Left lung (tissue), 10 donors: ENCODE data around the gene NDUFA9. TPM values are rescaled to one million over a fixed set of nuclear protein-coding genes. Genes with fewer than 3 reads are reported as not detected.

Source experiments
- ATAC-seq: fragments of 200-7000 bp; cut with Tn5 transposase; one replicate; pipeline ENCODE4 v1.9.1; 2020; ENCODE audit warnings: moderate library complexity
- DNase-seq, 4 donors: peaks; one replicate each; pipeline ENCODE4 v3.0.0-alpha.2; 2013 to 2020
- H3K27ac ChIP-seq, 2 donors: fragments of 200-600 bp; sonication (generic) in 1 of 2; one replicate each; pipeline versions ENCODE4 v1.5.0 to v1.8.0; 2020 to 2021
- H3K27me3 ChIP-seq, 2 donors: fragments of 200-600 bp; sonication (generic) in 1 of 2; one replicate each; pipeline versions ENCODE4 v1.5.0 to v1.8.0; 2020 to 2021
- H3K36me3 ChIP-seq, 2 donors: fragments of 200-600 bp; sonication (generic) in 1 of 2; one replicate each; pipeline versions ENCODE4 v1.5.0 to v1.8.0; 2020 to 2021
- H3K4me1 ChIP-seq, 2 donors: fragments of 200-600 bp; one replicate each; pipeline ENCODE4 v1.8.0; 2021
- H3K4me3 ChIP-seq, 2 donors: fragments of 200-600 bp; sonication (generic) in 1 of 2; one replicate each; pipeline versions ENCODE4 v1.5.0 to v1.8.0; 2020 to 2021; ENCODE audit warnings: mild to moderate bottlenecking in 1 of 2
- H3K9me3 ChIP-seq, 2 donors: fragments of 200-600 bp; sonication (generic) in 1 of 2; one replicate each; pipeline versions ENCODE4 v1.5.0 to v1.8.0; 2020 to 2021
- CTCF ChIP-seq, 2 donors: fragments of 200-600 bp; sonication (generic) in 1 of 2; IDR thresholded peaks; one replicate each; pipeline versions ENCODE4 v1.5.0 to v1.8.0; 2021; ENCODE audit warnings: antibody characterized with exemption in 2 of 2
- intact Hi-C, 2 donors: fragments of 100-400 bp; cut with DNase I; formaldehyde crosslinking; loops; one replicate each; pipeline versions ENCODE4 v1.11.2 to v1.14.2; 2022
- polyA plus RNA-seq, 6 donors: library from polyadenylated mRNA; unstranded; fragments of 120-200 nt; gene quantifications; one replicate each; pipeline ENCODE4 v1.2.1, GENCODE V29; 2013; ENCODE audit not compliant: insufficient read length in 6 of 6
- total RNA-seq, 2 donors: library from RNA; stranded (reverse); fragmentation: NEBNext Ultra II Directional; extraction: Animal tissue kit (Norgen Biotek cat#: 25700); gene quantifications; one replicate each; pipeline ENCODE4 v1.2.1, GENCODE V29; 2021
- donor health status: DM: no; HTN: yes; CAD: no.
- donor health status: DM: no; HTN: no; CAD: no.

NDUFA9 gene
- total and polyA plus RNA-seq, 8 donors = 77.9 to 106 (median 91.0) TPM

GRCh38 chr12:4648104-4648500 is 812 bp upstream of the NDUFA9 start:
- intact Hi-C loops = no loop called here
- ATAC-seq = peak; percentile 41
- no peaks in the 10 kb centered on the region for H3K36me3 ChIP-seq
- peak overlapping the region; percentile 71 to 73 for H3K4me3 ChIP-seq
- H3K27me3 ChIP-seq = no peaks in the 10 kb centered on the region
- TF ChIP-seq CTCF (IDR thresholded peaks at IDR 0.05) = no peak
- H3K27ac ChIP-seq = peak overlapping the region; percentile 83 to 89
- no peaks in the 10 kb centered on the region for H3K9me3 ChIP-seq
- DNase-seq = no peak
- peaks cover 14 to 39% of the 10 kb centered on the region in 2 donors for H3K4me1 ChIP-seq

GRCh38 chr12:4649358-4649661 is 396 bp downstream of the NDUFA9 start:
- intact Hi-C loops = no loop called here

GRCh38 chr12:4653257-4653656 is 4.3 kb downstream of the NDUFA9 start:
- Histone ChIP-seq H3K9me3 (no peaks in the 10 kb centered on the region), H3K4me1 (peaks cover 9 to 38% of the 10 kb centered on the region in 2 donors), H3K4me3 (no peak overlapping the region), H3K27ac (no peak overlapping the region), H3K36me3 (peaks cover 0 to 41% of the 10 kb centered on the region in 2 donors), H3K27me3 (no peaks in the 10 kb centered on the region)
- intact Hi-C loops = no loop called here
- ATAC-seq (no peak), DNase-seq (no peak)
- TF ChIP-seq CTCF (IDR thresholded peaks at IDR 0.05) = no peak

More at GRCh38 chr12:4649358-4649661, 396 bp downstream of the NDUFA9 start:
- Histone ChIP-seq H3K4me1 (peaks cover 14 to 46% of the 10 kb centered on the region in 2 donors), H3K4me3 (peak overlapping the region; percentile 71 to 73), H3K9me3 (no peaks in the 10 kb centered on the region), H3K27ac (peak overlapping the region; percentile 83 to 89), H3K27me3 (no peaks in the 10 kb centered on the region), H3K36me3 (peaks cover 0 to 2% of the 10 kb centered on the region in 2 donors)
- ATAC-seq (no peak), DNase-seq (no peak)
- TF ChIP-seq CTCF (IDR thresholded peaks at IDR 0.05) = no peak

- no peak for TF ChIP-seq CTCF (IDR thresholded peaks at IDR 0.05)
- Histone ChIP-seq H3K27ac (no peak overlapping the region), H3K4me1 (peaks cover 9 to 38% of the 10 kb centered on the region in 2 donors), H3K9me3 (no peaks in the 10 kb centered on the region), H3K36me3 (peaks cover 0 to 45% of the 10 kb centered on the region in 2 donors), H3K27me3 (no peaks in the 10 kb centered on the region), H3K4me3 (no peak overlapping the region)
- no peak for ATAC-seq
- intact Hi-C loops = no loop called here
- DNase-seq = no peak
Observed at GRCh38 chr12:4653691-4654090, 4.8 kb downstream of the NDUFA9 start.

- Histone ChIP-seq H3K4me1 (no peaks in the 10 kb centered on the region), H3K9me3 (no peaks in the 10 kb centered on the region), H3K27ac (no peak overlapping the region), H3K27me3 (no peaks in the 10 kb centered on the region), H3K4me3 (no peak overlapping the region), H3K36me3 (peaks cover 4 to 100% of the 10 kb centered on the region in 2 donors)
- DNase-seq = no peak
- intact Hi-C loops = no loop called here
- ATAC-seq = no peak
- TF ChIP-seq CTCF (IDR thresholded peaks at IDR 0.05) = no peak
Observed at GRCh38 chr12:4663971-4664505, 15.1 kb downstream of the NDUFA9 start.
